Measurements from ENCODE around the gene TOX2. TPM values are rescaled to one million over a fixed set of nuclear protein-coding genes. Genes with fewer than 3 reads are reported as not detected.

TOX2 gene
- total RNA-seq, 1 donor from 2014 or later, result 0.70 TPM

GRCh38 chr20:43955750-43956191 is 41.1 kb downstream of the TOX2 start:
- no peak for DNase-seq (ENCODE audit: low read depth)

GRCh38 chr20:43957392-43957791 is 42.7 kb downstream of the TOX2 start:
- no peak for DNase-seq (ENCODE audit: low read depth)

DNA sequence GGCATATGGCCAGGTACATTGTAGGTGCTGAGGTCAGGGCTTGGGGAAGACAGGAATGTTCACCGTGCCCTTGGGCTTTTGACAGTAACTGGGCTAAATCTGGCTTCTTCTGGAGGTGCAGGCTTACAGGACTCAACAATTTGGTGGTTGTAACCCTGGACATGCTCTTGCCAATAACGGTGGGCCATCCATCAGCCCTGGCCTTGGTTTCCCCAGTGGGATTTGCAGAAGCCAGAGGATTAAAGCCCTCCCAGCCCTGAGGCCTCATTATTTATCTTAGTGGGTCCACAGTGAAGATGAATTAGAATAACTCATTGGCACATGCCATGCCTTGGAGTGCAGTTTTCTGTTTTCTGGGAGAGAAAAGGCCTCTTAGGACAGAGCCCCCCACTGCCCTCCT is 44.0 kb downstream of the TOX2 start:
- DNase-seq (ENCODE audit: low read depth), result no peak

GRCh38 chr20:43959079-43959919 is 44.6 kb downstream of the TOX2 start:
- DNase-seq (ENCODE audit: low read depth), result no peak

DNA sequence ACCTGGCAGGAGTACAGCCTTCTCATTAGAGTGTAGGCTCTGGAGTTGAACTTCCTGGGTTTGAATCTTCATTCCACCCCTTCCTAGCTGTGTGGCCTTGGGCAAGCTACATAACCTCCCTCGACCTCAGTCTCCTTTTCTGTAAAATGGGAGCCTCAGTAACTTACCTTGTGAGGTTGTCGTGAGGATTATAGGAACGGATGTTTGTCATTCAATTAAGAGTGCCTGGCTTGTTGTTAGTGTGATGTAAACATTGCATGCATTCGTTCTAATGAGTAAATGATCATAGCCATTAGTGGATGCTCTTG is 45.2 kb downstream of the TOX2 start:
- no peak for DNase-seq (ENCODE audit: low read depth)

- no peak for DNase-seq (ENCODE audit: low read depth)
Measured at GRCh38 chr20:43960231-43960630, 45.6 kb downstream of the TOX2 start.

- DNase-seq (ENCODE audit: low read depth), result no peak
Measured at GRCh38 chr20:43961116-43961515, 46.5 kb downstream of the TOX2 start.

DNA sequence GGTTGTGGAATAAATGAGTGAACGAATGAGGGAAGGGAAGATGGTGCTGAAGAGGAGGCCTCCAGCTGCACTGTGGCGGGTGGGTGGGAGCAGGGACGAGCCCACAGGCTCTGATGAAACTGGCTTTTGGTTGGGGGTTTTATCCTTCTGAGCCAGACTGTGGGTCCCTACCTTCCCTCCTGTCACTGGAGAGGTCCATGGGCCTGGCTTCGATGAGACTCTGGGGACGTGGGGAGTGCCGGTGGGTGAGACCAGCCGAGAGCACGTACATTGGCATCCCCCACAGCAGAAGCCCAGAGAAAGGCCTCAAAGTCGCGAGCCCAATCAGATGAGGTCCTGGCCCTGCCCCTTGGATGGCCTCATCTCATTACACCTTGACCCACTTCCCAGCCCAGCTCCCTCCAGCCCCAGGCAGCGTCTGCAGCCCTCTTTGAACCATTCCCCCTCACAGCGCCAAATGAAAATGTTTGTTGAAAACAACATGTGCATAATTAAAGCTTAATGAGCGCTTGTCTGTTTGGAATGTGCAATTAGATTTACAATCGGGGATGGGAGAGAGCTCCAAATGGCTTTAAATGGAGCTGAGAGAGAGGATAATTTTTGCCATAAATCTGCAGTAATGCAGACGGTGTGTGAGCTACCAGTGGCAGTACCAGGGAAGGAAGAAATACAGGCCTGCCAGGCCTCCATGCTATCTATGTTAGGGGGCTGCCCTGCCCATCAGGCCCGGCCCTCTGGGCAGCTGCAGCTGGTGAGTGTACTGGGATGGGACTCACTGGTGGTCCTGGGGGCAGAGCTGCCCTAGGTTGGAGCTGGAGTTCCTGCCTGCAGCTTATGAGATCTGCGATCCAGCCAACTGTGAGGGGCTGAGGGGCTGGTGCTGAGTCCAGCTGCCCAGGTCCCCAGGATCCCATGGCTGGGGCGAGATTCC is 47.2 kb downstream of the TOX2 start:
- no peak for DNase-seq (ENCODE audit: low read depth)

DNA sequence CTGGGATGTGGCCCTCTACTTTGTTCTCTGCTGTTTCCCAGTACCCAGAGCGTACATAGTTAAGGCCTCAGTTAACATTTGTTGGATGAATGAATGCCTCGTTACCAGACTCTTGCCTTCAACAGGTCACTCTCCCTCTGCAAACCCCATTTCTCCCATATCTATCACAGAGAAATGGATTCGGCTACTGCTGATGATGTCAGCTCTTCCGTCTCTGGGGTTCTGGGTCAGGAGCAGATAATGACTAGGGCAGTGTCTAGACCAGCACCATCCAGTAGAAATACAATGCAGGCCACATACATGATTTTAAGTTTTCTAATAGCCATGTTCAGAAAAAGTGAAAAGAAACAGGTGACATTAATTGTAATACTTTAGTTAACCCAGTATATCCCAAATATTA is 47.9 kb downstream of the TOX2 start:
- no peak for DNase-seq (ENCODE audit: low read depth)

DNA sequence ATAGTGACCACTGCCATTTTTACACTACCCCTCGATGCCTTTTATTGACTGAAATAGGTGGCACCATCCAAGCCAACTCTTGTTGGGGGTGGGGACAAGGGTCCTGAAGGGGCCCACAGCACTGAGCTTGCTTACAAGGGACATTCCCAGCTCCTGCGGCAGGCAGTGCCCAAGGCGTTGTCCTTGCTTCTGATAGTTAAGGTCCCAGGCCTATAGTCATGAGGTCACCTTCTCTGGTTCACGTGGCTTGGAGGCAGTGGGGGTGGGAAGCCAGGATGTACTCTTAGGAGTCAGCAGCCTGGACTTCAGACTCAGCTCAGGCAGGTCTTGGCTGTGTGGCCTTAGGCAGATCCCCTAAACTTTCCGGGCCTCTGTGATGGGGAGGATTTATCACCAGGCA is 48.6 kb downstream of the TOX2 start:
- DNase-seq (ENCODE audit: low read depth), result no peak

- DNase-seq (ENCODE audit: low read depth), result peak; percentile 97
Measured at GRCh38 chr20:43963872-43964791, 49.5 kb downstream of the TOX2 start.

DNA sequence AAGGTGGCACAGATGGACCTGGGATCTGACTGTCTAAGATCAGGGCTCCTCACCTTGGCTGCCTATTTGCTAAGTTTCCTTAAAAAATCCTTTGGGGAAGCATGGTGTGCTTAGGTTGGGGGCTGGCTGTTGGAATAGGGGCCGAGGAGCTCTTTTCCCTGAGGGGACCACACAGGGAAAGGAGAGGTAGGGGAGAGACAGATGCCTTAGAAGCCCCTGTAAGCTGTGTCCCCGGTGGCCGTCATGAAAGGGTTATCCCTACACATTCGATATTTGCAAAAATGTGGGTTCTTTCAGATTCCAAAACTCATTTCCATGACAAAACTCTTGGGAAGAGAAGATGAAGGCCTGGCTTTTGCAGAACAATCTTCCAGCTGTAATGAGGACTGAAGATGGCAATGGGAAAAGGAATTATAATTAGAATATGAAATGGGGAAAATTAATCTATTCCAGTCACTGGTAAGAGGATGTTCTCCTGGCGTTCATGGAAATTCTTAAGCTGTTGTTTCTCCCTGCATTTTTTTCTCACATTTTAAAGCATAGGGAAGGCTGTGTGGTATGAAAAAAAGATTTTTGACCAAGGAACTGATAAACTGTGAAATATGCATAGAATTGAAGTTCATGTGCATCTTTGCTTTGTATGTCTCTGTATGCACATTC is 53.8 kb downstream of the TOX2 start:
- DNase-seq (ENCODE audit: low read depth), result no peak

DNA sequence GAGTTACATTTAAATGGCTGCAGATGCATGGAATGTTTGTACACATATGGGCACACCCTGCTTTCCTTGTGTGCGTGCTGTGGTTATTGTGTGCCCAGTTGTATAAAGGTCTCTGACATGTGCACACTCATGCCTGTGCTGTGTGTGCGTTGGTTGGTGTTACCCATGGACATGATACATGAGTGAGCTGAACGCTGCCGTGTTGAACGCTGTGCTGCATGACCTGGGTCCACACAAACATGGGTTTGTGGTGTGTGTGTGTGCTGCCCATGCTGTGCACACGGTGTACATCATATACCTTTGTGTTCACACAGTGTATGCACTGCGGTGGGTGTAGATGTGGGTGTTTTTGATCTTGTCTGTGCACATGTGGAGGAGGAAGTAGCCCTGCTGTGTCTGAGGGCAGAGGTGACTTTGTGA is 54.4 kb downstream of the TOX2 start:
- DNase-seq (ENCODE audit: low read depth), result no peak

- DNase-seq (ENCODE audit: low read depth), result no peak
Measured at GRCh38 chr20:43969501-43970182, 55.0 kb downstream of the TOX2 start.

DNA sequence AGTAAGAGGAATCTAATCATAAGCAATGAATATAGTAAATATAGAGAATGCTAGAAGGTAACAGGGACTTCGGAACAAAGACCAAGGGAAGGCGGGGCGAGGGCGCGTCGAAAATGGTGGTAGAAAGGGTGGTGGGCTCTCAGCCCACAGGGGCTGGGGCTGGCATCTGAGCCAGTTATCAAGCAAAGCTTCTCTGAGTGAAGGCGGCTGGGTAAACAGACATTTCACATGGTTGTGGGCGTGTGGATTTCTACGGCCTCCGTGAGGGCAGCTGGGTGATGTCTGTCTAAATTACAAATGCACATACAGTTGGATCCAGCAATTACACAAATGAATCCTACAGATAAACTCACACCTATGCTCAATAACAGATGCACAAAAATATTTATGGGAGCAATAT is 56.6 kb downstream of the TOX2 start:
- DNase-seq (ENCODE audit: low read depth), result no peak

DNA sequence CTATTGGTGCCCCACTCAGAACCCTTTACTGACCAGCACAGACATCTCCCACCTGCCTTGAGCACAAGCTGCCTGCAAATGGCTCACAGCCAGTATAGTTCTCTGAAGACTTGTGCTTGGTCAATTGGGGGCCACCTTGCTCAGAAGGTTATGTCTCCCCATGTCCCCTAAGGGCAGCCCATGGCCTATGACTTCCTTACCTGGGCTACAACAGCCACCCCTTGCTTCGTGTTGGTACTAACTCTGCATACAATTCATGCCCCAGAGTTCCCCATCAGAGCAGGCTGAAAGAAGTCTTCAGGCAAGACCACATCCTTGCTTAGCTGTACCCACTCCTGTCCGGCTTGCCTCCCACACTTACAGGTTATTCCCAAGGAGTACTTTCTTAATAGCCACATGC is 57.4 kb downstream of the TOX2 start:
- no peak for DNase-seq (ENCODE audit: low read depth)

- DNase-seq (ENCODE audit: low read depth), result no peak
Measured at GRCh38 chr20:43972692-43973091, 58.0 kb downstream of the TOX2 start.

DNA sequence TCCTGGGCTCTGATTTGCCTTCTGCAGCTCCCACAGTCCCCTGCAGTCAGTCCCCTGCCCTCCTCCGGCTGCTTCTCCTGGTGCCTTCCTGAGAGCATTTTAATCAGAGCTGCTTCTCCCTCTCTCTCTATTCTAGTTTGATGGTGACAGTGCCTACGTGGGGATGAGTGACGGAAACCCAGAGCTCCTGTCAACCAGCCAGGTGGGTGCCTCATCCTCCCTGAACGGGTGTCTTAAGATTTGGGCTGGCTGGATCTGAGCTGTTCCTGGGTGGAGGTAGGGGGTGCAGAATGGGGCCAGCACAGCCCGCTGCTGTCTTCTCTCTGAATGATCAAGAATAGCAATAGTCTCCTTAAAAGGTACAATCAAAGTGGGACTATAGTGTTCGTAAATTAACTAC is 58.6 kb downstream of the TOX2 start:
- no peak for DNase-seq (ENCODE audit: low read depth)

GRCh38 chr20:43973671-43974450 is 59.2 kb downstream of the TOX2 start:
- DNase-seq (ENCODE audit: low read depth), result no peak
